ENCODE data around the gene FBL.

DNA sequence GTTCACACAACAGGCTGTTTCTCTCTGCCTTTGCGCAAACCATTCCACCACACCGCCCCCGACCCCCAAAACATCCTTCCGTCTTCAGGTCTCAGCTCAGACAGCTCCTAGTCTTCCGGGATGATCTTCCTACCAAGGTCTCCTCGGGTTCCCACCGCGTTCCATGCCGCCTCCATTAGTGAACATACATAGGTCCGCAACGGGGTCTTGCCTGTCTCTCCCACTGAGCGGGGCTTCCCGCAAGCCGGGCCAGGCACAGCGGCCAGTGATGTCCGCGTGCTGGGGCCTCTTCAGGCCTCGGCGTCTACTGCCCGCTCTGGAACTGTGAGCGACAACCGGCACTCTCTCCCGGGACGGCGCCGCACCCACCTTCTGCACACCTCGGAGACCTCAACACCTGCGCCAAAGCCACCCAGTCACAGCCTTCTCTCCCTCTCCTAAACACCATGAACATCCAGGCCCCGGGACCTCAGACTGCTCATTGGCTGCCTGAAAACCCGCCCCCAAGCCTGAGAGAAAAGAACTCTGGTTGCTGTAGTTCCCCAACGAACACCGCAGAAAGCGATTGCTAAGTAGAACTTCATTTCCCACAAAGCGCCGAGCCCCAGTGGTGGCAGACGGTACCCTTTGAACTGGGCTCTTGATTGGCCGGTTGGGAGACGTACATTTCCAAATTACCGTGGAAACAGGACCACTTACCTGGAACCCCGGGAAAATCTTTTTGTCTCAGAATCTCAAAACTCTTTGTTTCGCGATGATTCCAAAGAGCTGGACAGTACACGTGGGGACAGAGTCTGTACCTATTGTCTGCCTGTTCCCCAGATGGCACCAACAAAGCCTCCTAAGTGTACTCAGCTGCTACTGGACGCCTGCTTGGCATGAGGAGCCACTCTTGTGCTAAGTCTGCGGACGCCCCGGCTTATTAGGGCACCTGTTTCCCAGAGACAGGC is 21.8 kb downstream of the FBL start:
- no peak for TF ChIP-seq CTCF (IDR thresholded peaks at IDR 0.05; ENCODE audit: insufficient read depth, low read depth, low read length)
- no peak for TF ChIP-seq EZH2 (IDR thresholded peaks at IDR 0.05; ENCODE audit: insufficient read depth, low read length)

Data from astrocyte (in vitro differentiated cells and primary cell).